GM19351 (cell line): Measurements from ENCODE around the gene HESX1.

Experiments used
- ATAC-seq: cut with Tn5 transposase; IDR thresholded peaks from one replicate; pipeline ENCODE4 v1.9.1; 2021; ENCODE audit warnings: mild to moderate bottlenecking, moderate library complexity; ENCODE audit not compliant: unreplicated experiment

HESX1 gene

DNA sequence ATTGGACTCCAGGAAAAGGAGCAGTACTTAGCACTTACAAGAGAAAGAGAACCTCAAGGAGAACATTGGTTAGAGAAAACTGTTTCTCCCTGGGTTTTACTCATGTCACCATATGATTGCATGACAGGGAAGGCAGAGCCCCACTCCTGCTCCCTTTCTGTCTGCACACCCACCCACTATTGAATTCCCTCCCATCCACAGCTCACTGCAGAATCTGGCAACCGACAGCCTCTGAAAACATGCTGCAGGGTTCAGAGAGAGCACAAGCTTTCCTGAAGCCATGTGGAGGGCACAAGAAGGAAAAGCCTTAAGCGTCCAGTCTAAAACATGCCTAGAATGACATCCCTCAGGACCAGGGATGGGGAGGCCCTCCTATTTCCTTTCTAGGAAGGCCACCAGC lies 31.6 kb downstream of the HESX1 start:
- ATAC-seq = no peak

DNA sequence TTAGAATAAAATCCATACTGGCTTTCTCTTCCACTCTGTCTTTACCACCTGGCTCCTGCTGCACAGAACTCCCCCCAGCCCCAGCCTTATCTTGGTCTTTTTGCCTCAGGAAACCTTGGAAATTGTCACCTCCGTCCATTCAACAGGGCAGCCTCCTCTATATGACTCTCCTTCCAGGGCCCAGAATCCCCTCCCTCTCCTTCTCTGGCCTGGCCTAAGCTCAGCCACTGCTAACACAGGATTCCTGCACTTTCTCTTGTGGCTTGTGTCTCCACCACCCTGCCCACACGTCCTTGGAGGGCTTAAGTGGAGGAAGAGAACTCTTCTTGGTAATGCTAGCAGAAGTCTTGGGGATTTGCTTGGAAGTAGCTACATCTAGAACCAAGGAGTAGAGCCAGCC lies 33.1 kb downstream of the HESX1 start:
- ATAC-seq = no peak

DNA sequence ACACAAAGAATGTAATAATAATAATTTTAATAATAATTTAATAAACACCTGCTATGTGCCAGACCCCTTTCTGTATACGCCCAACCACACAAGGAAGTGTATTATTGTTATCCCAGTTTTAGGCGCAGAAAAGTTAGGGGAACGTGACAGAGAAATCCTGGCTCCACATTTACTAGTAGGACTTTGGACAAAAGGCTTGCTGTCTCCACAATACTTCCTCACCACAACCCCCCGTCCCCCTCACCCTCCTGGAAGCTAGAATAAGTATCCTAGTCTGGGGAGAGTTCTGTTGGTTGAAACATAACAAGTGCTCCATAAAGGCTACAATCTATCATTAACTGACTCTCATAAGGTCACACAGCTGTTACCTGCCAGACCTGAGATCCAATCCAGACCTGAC lies 34.1 kb downstream of the HESX1 start:
- no peak for ATAC-seq

DNA sequence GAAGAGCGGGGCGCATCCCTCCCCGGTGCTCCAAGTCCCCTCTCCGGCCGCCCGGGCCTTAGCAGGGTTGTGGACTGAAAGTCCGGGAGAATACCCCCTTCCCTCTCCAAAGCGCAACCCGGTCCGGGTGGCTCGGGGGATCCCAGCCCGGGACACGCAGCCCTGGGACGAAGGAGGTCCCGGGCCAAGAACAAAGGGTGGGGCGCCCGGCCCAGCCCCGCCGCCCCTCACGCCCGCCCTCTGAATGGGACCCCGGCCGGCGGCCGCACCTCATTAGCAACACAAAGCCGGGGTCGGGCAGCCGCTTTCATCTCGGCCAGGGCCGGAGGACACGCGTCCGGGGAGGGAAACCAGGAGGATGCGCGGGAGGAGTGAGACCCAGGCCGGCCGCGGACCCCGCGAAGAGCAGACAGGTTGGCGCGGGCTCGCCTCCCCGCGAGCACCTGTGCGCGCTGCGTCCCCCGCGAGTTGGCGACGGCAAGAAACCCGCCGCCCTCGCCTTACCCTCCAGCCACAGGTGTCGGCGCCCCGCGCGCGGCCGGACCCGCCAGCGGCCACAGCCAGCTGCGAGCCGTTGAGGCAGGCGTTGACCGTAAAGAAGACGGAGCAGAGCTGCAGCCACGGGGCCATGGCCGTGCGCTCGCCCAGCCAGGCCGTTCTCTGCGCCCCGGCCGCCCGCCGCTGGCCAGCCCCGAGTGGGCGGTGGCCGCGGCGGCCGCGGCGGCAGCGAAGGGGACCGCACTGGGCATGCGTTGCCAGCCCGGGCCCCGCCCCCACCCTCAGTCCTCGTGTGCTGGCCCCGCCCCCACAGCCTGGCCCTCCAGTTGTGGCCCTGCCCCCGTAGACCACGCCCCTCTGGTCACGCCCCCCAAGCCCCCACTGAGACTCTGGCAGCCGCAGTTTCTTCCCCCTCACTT lies 34.9 kb downstream of the HESX1 start, which contains the start of gene IL17RD:
Gene IL17RD (minus strand): TSS at position 697 of the 917 bp plus-strand sequence. CDS start 67 bp downstream, at position 630.
- ATAC-seq = peak; percentile 57

DNA sequence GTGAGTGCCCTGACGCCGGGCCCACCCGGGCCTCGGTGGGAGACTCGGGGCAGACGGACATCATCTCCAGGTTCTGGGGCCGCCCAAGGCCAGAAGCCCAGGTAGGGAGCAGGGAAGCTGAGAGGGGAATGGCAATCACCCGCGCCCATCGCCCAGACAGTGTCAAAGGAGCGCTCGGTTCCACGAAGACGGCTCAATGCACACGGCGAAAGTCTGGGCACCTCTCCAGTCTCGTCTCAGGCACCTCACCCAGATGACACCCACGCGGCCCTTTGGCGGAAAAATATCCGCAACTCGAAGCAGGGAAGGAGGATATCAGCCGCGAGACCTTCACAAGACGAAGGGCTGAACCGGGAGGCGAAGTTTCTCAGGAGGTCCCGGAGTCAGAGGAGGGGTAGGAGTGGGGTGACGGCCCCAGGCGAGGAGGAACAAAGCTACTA lies 35.5 kb downstream of the HESX1 start:
- ATAC-seq = no peak

DNA sequence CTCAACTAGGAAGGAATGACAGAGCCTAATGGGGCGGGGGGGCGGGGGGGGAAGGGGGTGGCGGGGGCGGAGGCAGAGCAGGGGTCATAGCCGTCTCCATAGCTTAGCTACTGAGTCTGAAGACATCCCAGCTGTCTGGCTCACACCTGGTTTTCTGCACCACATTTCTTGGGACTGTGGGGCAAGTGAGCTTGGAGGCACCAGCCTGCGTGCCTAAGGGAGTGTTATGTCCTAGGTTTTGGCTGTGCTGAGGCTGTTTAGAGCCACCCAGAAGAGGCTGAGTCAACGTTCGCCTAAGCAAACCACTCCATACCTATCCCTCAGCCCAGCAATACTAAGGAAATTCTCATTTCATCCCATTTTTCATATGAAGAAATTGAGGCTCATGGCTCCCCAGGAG lies 36.0 kb downstream of the HESX1 start:
- ATAC-seq = no peak

DNA sequence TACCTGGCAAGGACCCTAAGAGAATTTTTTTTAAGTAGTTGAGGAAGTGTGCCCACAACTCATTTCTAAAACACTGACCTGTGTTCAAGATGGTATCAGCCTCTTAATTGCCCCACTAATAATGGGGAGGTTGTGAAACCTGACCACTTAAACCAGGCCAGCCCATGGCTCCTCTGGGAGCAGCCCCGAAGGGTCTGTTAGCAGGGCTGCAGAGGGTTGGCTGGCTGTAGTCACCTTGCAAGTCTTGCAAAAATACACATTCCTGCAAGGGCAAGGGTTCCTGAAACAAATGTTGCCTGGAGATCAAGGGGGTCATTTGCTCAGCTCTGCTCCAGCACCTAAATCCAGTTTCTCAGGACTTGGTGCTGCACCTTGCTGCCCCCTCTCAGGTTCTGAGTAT lies 37.9 kb downstream of the HESX1 start:
- ATAC-seq = no peak

DNA sequence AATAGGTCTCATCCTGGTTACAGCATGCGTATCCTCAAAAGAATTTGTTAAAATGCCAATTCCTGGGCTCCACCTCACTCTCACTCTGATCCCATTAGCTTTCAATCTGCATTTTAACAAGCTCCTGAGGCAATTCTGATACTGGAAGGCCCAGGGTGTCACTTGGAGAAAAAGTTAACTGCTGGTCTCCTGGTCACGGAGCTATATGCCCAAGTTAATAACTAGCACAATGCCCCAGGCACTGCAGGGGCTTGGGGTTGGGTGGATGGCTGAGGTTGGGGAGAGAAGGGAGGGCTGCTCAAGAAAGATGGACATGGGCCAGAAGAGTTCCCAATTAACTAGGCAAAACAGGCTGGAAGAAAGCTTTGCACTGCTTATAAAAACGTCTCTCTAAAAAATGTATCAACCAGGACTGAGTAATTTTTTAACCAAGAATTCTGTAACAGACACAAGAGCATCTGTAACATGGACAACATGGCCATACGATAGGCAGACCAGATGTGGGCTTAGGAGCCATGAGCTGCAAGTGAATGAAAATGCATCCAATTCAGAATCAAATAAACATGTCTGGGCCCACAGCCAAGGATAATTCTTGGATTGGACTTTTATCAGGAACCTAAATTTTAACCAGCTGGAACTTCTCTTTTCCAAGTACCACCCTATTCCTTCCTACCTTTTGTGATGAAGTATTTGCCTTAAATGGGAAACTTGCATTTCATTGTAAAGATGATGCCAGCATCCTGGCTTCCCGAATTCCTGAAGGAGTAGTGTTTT lies 38.8 kb downstream of the HESX1 start:
- no peak for ATAC-seq

DNA sequence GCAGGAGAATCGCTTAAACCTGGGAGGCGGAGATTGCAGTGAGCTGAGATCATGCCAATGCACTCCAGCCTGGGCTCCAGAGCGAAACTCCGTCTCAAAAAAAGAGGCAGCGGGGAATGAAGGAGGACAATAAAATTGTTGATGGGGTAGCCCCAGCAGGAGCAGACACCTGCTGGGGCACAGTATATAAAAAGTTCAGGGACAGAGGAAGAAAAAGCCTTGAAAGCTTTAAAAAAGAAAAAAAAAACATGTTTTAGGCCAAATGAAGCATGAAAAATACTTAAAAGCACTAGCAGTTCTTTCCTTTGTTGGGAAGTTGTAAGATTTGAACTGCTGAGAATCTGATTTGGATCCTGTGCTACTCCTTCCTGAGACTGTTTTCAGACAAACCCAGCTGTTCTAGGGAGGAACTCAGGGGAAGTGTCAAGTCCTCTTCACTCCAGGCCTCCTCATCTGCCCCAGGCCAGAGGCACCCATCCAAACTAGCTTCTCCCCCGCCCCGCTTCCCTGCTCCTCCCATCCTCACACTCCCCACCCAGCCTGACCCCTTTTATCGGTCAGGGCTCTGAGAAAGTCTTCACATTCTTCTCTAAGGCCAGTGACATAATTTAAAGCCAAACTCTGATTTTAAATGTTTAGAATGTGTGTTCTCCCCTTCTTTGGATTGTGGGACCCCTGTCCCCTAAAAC lies 39.6 kb downstream of the HESX1 start:
- ATAC-seq = no peak

DNA sequence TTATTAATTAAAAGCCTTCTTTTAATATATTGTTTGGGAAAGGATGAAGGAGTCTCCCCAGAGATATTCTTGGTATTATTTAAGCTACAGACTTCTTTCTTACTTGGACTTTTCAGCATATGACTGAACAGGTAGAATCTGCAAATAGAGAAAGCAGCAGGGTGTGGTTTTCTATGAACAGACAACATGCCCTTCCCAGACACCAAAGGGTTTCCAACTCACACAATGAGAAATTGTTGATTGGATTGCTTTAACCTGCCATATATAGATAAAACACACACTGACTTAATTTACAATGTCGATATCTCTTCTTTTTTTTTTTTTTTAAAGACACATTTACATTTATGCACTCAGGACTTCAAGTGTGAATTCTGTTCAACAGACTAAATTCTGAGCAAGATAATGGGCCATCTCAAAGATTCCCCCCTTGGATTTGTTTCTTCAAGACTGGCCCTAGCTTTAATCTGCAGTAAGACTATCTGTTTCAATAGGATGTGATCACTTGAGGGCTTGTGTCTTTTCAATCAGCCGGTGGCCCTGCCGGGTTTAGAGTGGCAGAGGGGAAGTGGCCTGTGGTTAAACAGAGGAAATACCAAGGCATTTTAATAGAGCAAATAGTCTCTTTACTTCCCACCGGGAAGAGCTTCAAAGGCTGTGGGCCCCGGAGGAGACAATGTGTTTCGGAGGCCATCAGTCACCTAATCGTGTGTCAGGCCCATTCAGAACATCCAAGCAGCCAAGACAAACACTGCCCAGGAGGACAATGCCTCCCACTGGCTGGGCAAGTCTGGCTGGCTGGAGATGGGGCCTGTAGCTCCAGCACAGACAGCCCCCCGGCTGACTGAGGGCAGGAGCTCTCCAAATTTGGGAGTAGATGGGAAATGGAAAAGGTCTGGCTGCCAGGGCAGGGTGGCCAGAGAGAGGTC lies 40.7 kb downstream of the HESX1 start:
- ATAC-seq = no peak

DNA sequence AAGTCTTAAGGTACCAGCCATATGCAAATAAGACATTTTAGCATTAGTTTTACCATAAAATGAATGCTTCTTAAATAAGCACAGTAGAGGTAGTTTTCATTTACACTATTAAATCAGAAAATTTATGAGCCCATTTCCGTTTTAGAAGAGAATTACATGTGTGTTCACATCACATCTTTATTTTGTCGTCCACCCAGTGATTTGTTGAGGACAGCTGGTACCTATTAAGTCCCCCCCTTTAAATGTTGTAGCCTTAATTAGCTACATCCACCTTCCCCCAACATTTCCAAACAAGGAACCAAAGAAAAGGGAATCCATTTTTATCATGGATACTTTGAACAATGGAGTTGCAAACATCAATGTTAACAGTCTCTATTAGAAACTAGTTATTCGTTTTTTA lies 41.5 kb downstream of the HESX1 start:
- no peak for ATAC-seq

DNA sequence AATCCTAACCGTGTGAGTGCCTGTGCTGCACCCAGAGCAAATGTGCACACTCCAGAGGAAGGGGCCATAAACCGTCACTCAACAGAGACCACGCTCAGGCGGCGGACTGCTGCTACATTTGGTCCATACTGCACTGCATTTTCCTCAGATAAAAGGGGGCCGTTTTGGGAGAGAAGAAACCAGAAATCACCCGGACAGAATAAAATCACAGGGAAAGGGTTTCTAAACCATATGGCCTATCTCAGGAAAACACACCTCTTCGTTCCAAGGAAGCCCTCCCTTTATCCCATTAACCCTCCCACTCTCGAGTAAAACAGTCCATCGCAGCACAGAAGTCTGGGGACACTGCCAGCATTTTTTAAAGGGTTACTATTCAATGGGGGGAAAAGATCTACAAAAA lies 42.2 kb downstream of the HESX1 start:
- no peak for ATAC-seq

DNA sequence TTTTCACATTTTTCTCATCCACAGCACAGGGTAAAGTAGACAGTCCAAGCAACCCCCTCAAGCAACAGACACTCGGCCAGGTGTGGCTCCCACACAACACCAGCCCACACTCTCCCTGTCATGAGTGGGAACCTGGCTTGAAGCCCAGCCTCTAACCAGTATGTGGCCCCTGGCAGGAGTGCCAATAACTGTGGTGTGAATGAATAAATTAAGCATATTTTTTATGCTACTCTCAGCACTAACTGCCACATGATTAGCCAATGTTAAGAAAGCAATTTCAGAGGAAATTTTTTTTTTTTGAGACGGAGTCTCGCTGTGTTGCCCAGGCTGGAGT lies 44.5 kb downstream of the HESX1 start:
- no peak for ATAC-seq

DNA sequence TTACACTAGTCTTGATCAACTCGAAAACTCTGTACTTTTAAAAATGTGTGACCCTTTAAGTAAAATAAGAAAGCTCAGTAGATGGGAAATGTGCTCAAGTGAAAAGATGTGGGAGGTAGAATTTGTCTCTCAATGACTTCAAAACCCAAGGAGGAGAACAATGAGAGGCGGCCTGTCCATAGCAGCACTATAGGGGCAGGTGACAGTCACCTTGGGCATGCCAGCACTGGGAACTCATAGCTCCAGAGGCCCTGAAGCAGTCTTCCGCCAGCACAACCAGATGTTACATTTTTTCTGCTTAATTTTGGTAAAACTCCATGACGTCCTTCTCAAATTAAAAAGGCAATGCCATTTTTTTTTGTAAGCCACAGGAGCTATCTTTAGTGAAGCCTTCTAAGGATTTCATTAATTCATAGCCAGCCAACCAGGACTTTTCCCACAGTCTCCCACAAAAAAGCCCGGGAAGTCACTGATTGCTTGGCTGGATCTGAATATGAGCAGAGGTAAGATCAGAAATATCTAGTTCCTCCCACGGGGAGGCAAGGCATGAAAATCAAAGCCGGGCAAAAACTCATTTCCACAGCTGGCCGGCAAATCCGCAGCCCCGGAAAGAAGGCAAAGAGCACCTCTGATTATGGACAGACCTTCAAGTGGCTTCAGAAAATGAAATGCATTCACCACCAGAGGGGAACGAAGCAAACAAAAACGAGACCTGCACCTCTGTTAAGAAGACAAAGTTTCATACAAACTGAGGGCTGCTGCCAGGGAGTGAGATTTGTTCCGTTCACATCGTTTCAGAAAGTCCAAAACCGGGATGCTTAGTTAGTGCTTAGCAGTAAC lies 45.1 kb downstream of the HESX1 start:
- ATAC-seq = no peak

DNA sequence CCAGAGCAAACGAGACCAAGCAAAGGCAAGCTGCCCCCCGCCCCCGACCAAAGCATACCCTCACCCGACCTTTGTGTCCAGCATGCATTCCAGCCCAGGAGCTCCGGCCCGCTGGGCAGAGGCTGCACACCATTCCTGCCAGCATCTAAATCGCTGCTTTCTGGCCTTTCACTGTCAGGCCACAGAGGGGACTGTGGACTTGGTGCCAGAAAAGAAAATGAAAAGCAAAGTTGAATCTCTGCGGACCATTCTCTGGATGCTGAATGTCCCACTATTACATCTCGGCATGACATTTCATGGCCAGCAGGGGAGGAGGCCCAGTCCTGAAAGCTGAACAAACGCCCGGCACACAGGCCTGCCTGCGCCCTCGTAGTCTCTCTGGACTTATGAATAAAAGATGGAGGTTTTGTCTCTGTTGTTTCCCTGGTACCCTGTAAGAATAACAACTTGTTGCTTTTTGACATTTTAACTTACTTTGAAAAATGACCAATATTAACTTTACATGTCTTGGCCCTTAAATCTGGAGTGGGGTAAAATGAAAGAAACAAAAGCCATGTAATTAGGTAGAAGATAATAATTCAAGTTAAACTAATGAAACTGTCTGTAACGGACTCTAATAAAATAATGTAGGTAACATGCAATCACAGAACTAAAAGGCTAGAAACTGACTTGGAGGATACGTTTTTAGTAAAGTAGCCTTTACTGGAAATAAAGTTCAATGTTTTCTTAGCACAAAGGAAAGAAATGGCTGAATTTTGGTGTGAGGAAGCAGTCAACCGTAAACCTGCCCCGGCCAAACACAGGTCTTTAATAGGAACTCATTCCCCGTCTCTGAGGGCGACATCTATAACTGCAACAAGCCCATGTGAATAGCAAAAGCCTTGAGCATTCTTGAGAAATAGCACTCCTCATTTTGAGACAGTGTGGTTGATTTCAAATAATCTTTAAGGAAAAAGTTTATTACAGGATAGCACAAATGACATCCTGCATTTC lies 47.3 kb downstream of the HESX1 start:
- ATAC-seq = no peak

DNA sequence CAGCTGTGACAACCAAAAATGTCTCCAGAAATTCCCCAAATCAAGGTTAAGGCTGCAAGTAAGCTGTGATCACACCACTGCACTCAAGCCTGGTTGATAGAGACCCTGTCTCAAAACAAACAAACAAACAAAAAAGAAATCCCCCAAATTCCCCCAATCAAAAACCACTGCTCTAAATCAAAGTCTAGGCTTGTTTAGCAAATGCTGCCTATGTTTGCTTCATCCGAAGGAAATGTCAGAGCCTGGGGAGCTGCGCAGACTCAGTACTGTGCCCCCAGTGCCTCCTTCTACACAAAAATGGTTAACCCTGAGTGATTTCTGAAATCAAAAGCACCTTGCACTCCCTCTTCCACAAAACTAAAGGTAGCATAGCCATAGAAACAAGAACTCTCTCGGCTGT lies 48.0 kb downstream of the HESX1 start:
- ATAC-seq = no peak

DNA sequence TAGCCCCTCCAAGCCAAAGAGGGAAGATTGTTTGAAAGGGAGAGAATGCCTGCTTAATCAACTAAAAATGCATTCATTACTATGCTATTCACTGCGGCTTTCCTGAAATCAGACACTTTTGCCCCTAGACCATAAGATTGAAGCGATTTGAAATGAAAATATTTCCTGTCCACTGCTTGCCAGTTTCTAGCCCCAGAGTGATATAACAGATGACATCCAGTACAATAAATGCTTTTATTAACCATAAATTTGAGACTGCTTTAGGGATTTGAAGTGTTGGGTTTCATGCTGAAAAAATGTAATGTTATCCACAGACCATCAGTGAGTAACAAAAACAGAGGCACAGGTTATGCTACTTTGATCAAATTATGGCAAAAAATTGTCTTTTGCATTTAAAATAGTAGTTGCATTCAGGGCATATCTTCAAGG lies 48.7 kb downstream of the HESX1 start:
- ATAC-seq = no peak

DNA sequence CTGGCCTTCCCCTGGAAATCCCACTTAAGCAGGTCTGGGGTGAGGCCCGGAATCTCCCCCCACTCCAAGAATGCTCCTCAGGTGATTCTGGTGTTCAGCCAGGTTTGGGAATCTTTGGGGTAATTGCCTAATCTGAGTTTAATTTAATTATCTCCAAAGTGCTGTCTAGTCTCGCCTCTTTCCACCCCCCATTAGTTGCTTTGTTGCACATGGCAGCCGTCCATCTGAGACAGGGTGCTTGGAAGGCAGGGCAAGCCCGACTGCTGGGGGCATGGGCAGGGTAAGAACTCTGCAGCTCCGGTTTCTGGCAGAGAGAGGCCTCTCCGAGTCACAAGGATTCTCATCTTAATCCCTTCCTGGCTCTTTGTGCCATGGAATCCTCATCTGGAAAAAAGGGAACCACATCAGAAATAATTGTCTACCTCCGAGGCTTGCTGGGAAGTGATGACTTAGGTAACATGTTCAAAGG lies 49.6 kb downstream of the HESX1 start:
- no peak for ATAC-seq
